GM12878 (cell line): ENCODE measurements around the gene GAB3. TPM values are rescaled to one million over a fixed set of nuclear protein-coding genes. Genes with fewer than 3 reads are reported as not detected.

Source experiments
- ATAC-seq: fragments of 200-7000 bp; cut with Tn5 transposase; 3 replicates; pipeline ENCODE4 v1.9.1; 2020; ENCODE audit warnings: mild to moderate bottlenecking, moderate library complexity
- BruUV-seq: library from RNA; stranded (reverse); fragments of 400-500 nt; replicated peaks from 2 replicates; lab custom pipeline; 2021; lab: Mats Ljungman, UMichigan
- CTCF ChIA-PET: fragments of 300-600 bp; sonication (Branson Sonifier 250); formaldehyde crosslinking; extraction: SDS; loops from one replicate; lab custom pipeline; 2021; ENCODE audit warnings: inconsistent platforms; lab: Yijun Ruan, JAX
- POLR2A ChIA-PET: fragments of 350-600 bp; formaldehyde crosslinking; extraction: SDS; loops from one replicate; lab custom pipeline; 2021; ENCODE audit warnings: inconsistent platforms; lab: Charles Lee
- RAD21 ChIA-PET: fragments of 300-600 bp; sonication (Branson Sonifier 250); formaldehyde crosslinking; loops from one replicate; lab custom pipeline; 2023; ENCODE audit warnings: antibody characterized with exemption; ENCODE audit not compliant: unreplicated experiment; lab: Charles Lee
- SMC1A ChIA-PET: fragments of 300-600 bp; sonication (Branson Sonifier 250); formaldehyde crosslinking; loops from one replicate; lab custom pipeline; 2023; ENCODE audit not compliant: unreplicated experiment, uncharacterized antibody; lab: Charles Lee
- DNase-seq: peaks from one replicate; pipeline ENCODE4 v3.0.0-alpha.2; 2011; ENCODE audit warnings: low read depth, low spot score
- FAIRE-seq: peaks from 3 replicates; lab custom pipeline; 2011; peaks lifted over from hg19 to GRCh38; lab: Jason Lieb, UNC
- H2AFZ ChIP-seq: 2 replicates; pipeline ENCODE4 v1.6.0; 2011; ENCODE audit warnings: low read depth, low read length, control low read depth; ENCODE audit not compliant: control insufficient read depth
- H3K27ac ChIP-seq: 2 replicates; pipeline ENCODE4 v1.5.1; 2011; ENCODE audit warnings: control low read depth; ENCODE audit not compliant: control insufficient read depth, insufficient read depth
- H3K27me3 ChIP-seq, 2 experiments: replicated peaks in 1 of 2; 2 replicates each; pipeline versions ENCODE4 v1.6.0 to v1.6.1; 2011; ENCODE audit warnings: low read length in 1 of 2; ENCODE audit not compliant: control insufficient read depth in 2 of 2, insufficient read depth in 2 of 2
- H3K36me3 ChIP-seq, 2 experiments: 2 replicates each; pipeline ENCODE4 v1.5.1; 2011; ENCODE audit warnings: low read length in 1 of 2; ENCODE audit not compliant: control insufficient read depth in 2 of 2, insufficient read depth in 2 of 2
- H3K4me1 ChIP-seq: 2 replicates; pipeline ENCODE4 v1.6.1; 2011; ENCODE audit warnings: mild to moderate bottlenecking, low read length, moderate library complexity, mixed read lengths; ENCODE audit not compliant: control insufficient read depth, insufficient read depth
- H3K4me2 ChIP-seq: 2 replicates; pipeline ENCODE4 v1.6.0; 2011; ENCODE audit warnings: control low read depth; ENCODE audit not compliant: control insufficient read depth, insufficient read depth
- H3K4me3 ChIP-seq: fragments of 200-600 bp; sonication (generic); 2 replicates; pipeline ENCODE4 v1.5.1; 2016
- H3K79me2 ChIP-seq: 2 replicates; pipeline ENCODE4 v1.6.0; 2011; ENCODE audit warnings: low read length; ENCODE audit not compliant: control insufficient read depth, insufficient read depth
- H3K9ac ChIP-seq: 2 replicates; pipeline ENCODE4 v1.8.0; 2011; ENCODE audit warnings: low read length, control low read depth, mixed read lengths; ENCODE audit not compliant: control insufficient read depth, insufficient read depth
- H3K9me3 ChIP-seq: replicated peaks from 3 replicates; pipeline ENCODE4 v1.5.1; 2011; ENCODE audit warnings: mild to moderate bottlenecking, low read length; ENCODE audit not compliant: control insufficient read depth, insufficient read depth
- H4K20me1 ChIP-seq: 2 replicates; pipeline ENCODE4 v1.6.0; 2011; ENCODE audit not compliant: control insufficient read depth, insufficient read depth
- BACH1 ChIP-seq: fragments of 450-650 bp; IDR thresholded peaks from 2 replicates; pipeline ENCODE4 v1.6.1; 2017; ENCODE audit warnings: mild to moderate bottlenecking, borderline replicate concordance
- EED ChIP-seq: sonication (generic); IDR thresholded peaks from 2 replicates; pipeline ENCODE4 v1.6.1; 2016; ENCODE audit warnings: antibody characterized with exemption, low read depth
- ETV6 ChIP-seq, 2 experiments: fragments of 450-650 bp in 1 of 2; IDR thresholded peaks in 1 of 2; conservative IDR thresholded peaks in 1 of 2; 2 replicates each; pipeline ENCODE4 v1.6.1; 2014; ENCODE audit warnings: antibody characterized with exemption in 1 of 2, borderline replicate concordance in 1 of 2, low read depth in 1 of 2, mild to moderate bottlenecking in 1 of 2, moderate library complexity in 1 of 2
- GATAD2B ChIP-seq: fragments of 450-650 bp; conservative IDR thresholded peaks from 2 replicates; pipeline ENCODE4 v1.6.1; 2017; ENCODE audit warnings: low read depth, mild to moderate bottlenecking, moderate library complexity
- IRF4 ChIP-seq: IDR thresholded peaks from 2 replicates; pipeline ENCODE4 v1.6.1; 2011; ENCODE audit warnings: low read depth, low read length
- MEF2A ChIP-seq: IDR thresholded peaks from 2 replicates; pipeline ENCODE4 v1.6.1; 2011; ENCODE audit warnings: low read depth, mild to moderate bottlenecking, low read length, moderate library complexity; ENCODE audit not compliant: insufficient read depth
- NR2F1 ChIP-seq: fragments of 450-650 bp; conservative IDR thresholded peaks from 2 replicates; pipeline ENCODE4 v1.6.1; 2017; ENCODE audit warnings: mild to moderate bottlenecking
- WGBS: methylation state at CpG from one replicate; pipeline ENCODE4 v1.1.6; 2016; ENCODE audit warnings: low lambda C conversion rate; ENCODE audit not compliant: insufficient replicate concordance, insufficient coverage; ENCODE audit errors: missing lambda C conversion rate; 5-methylcytosine and 5-hydroxymethylcytosine counted together
- in situ Hi-C: fragments of 300-500 bp; cut with MboI; formaldehyde crosslinking; loops from 9 replicates; pipeline ENCODE4 v1.14.3; 2018; ENCODE audit warnings: mixed read lengths
- intact Hi-C: fragments of 100-400 bp; cut with micrococcal nuclease; formaldehyde crosslinking; loops from one replicate; pipeline ENCODE4 v1.14.2; 2022; ENCODE audit not compliant: unreplicated experiment
- polyA plus RNA-seq, 11 experiments: library from polyadenylated mRNA; depleted of rRNA in 4 of 11; unstranded in 6 of 11; stranded (reverse) in 5 of 11; fragments of >200 nt; fragmentation: Nextera tagmentation in 4 of 11; fragmentation: Illumina TruSeq in 1 of 11; extraction: Ambion mirVana in 4 of 11; extraction: Trizol in 1 of 11; gene quantifications; 1 replicate in 1 of 11; 2 replicates in 10 of 11; pipeline versions ENCODE4 v1.2.1 to v1.2.3, GENCODE V29; 2011 to 2016; ENCODE audit warnings: inconsistent platforms in 2 of 11, missing spikeins in 2 of 11, low read depth in 1 of 11
- total RNA-seq, 4 experiments: library from RNA; depleted of rRNA in 3 of 4; stranded (reverse); fragments of >200 nt in 3 of 4; fragmentation: Illumina TruSeq in 1 of 4; extraction: Trizol in 1 of 4; gene quantifications; 2 replicates each; pipeline versions ENCODE4 v1.2.1 to v1.2.3, GENCODE V29; 2013 to 2021
- TF ChIP-seq, protein P1 (sequence below): IDR thresholded peaks from 2 replicates; pipeline ENCODE4 v1.6.1; 2012; ENCODE audit warnings: low read depth, low read length, improper control_type of control experiment
- TF ChIP-seq, protein P2 (sequence below): fragments of 450-650 bp; formaldehyde crosslinking; IDR thresholded peaks from 2 replicates; pipeline ENCODE4 v1.5.0; 2022; ENCODE audit warnings: mild to moderate bottlenecking, missing genetic modification characterization

Gene GAB3
- total and polyA plus RNA-seq, 10 of the 15 experiments (the other 5 are each of a cell fraction or from before 2014, with no cell fraction given): 0.10 to 2.0 (median 0.85) TPM

DNA sequence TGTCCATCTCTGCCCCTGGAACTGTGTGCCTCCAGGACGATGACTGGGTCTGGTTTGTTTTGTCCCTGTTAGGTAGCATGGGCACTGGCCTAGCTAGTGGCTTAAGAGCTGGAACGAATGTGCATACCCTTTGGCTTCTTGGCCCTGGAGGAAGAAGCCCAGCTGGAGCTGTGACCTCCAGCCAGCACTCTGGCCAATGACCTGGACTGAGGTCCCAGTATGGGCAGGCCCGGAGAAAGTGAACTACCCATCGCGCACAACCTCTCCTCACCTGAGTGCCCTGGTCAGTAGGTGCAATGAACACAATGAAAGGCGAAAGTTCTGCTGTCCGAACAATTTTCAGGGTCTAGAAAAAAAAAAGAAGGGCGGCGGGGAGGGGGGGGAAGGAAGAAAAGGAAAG lies 30.1 kb upstream of the GAB3 start:
- H3K27ac ChIP-seq: no peak overlapping the region
- ChIA-PET CTCF (no interaction called here), SMC1A (interaction anchor here (0.7 kb wide), 1 partner anchor 173 kb away, joined by 3 read pairs; no protein-coding TSS in a partner anchor), RAD21 (no interaction called here), POLR2A (no interaction called here)
- BruUV-seq: no TSS peak
- peaks cover under 1 to 4% of the 10 kb centered on the region in 2 experiments; a peak in 3 of 4 replicates for H3K36me3 ChIP-seq
- H4K20me1 ChIP-seq: no peaks in the 10 kb centered on the region
- FAIRE-seq (no peak), DNase-seq (no peak), ATAC-seq (no peak)
- H3K9ac ChIP-seq: no peak overlapping the region
- H2AFZ ChIP-seq: no peak overlapping the region
- no peak overlapping the region for H3K4me2 ChIP-seq
- H3K9me3 ChIP-seq: no peaks in the 10 kb centered on the region
- intact Hi-C loops (no loop called here), in situ Hi-C loops (no loop called here)
- H3K27me3 ChIP-seq: no peaks in the 10 kb centered on the region
- no peak overlapping the region for H3K4me3 ChIP-seq
- no peaks in the 10 kb centered on the region for H3K79me2 ChIP-seq
- H3K4me1 ChIP-seq: no peaks in the 10 kb centered on the region; the same call in 1 of the 2 replicates
- 62% methylated on average over 9 of the region's 9 CpGs for WGBS
- no peak for TF ChIP-seq NR2F1
- TF ChIP-seq ETV6 (conservative IDR thresholded peaks at IDR 0.05 in 1 of 2, IDR thresholded peaks at IDR 0.05 in 1 of 2; ENCODE audit: borderline replicate concordance in 1 of 2, low read depth in 1 of 2): no peak
- TF ChIP-seq, protein P1, sequence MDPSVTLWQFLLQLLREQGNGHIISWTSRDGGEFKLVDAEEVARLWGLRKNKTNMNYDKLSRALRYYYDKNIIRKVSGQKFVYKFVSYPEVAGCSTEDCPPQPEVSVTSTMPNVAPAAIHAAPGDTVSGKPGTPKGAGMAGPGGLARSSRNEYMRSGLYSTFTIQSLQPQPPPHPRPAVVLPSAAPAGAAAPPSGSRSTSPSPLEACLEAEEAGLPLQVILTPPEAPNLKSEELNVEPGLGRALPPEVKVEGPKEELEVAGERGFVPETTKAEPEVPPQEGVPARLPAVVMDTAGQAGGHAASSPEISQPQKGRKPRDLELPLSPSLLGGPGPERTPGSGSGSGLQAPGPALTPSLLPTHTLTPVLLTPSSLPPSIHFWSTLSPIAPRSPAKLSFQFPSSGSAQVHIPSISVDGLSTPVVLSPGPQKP: no peak
- no peak for TF ChIP-seq GATAD2B
- TF ChIP-seq MEF2A: no peak

DNA sequence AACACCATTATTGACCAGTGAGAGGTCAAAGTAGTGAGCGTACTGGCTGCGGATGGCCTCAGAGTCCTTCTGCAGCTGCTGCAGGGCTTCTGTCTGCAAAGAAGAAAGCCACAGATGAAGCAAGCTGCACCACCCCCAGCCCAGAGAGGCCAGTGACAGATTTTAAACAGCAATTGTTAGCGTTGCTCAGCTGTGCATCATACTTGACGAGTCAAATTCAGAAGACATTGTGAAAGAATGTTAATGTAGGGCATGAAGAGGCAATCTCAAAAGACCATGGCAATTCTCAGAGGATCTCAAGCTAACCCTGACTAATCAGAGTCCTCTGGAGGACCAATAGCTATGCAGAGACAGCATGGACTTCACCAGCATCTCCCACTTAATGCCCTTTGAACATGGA lies 28.4 kb upstream of the GAB3 start:
- no peaks in the 10 kb centered on the region; the same call in 2 of the 3 replicates for H3K9me3 ChIP-seq
- peaks cover 4 to 8% of the 10 kb centered on the region in 2 experiments; a peak in 3 of 4 replicates for H3K36me3 ChIP-seq
- H3K9ac ChIP-seq: no peak overlapping the region
- in situ Hi-C loops: no loop called here
- no peak overlapping the region for H3K27ac ChIP-seq
- ATAC-seq (no peak), FAIRE-seq (no peak), DNase-seq (no peak)
- no peak overlapping the region for H3K4me3 ChIP-seq
- CTCF ChIA-PET: interaction anchor here (0.6 kb wide), 1 partner anchor 506 kb away, joined by 4 read pairs; no protein-coding TSS in a partner anchor
- no peaks in the 10 kb centered on the region; the same call in 1 of the 2 replicates for H3K4me1 ChIP-seq
- H3K4me2 ChIP-seq: no peak overlapping the region
- H3K79me2 ChIP-seq: no peaks in the 10 kb centered on the region
- RAD21 ChIA-PET: no interaction called here
- H3K27me3 ChIP-seq: no peaks in the 10 kb centered on the region
- intact Hi-C loops: no loop called here
- no peaks in the 10 kb centered on the region for H4K20me1 ChIP-seq
- SMC1A ChIA-PET: interaction anchor here (1.3 kb wide), 1 partner anchor 30 kb away, joined by 3 read pairs; no protein-coding TSS in a partner anchor
- WGBS: 58% methylated on average over 4 of the region's 4 CpGs
- H2AFZ ChIP-seq: no peak overlapping the region
- POLR2A ChIA-PET: no interaction called here
- no TSS peak for BruUV-seq
- TF ChIP-seq, protein P2, sequence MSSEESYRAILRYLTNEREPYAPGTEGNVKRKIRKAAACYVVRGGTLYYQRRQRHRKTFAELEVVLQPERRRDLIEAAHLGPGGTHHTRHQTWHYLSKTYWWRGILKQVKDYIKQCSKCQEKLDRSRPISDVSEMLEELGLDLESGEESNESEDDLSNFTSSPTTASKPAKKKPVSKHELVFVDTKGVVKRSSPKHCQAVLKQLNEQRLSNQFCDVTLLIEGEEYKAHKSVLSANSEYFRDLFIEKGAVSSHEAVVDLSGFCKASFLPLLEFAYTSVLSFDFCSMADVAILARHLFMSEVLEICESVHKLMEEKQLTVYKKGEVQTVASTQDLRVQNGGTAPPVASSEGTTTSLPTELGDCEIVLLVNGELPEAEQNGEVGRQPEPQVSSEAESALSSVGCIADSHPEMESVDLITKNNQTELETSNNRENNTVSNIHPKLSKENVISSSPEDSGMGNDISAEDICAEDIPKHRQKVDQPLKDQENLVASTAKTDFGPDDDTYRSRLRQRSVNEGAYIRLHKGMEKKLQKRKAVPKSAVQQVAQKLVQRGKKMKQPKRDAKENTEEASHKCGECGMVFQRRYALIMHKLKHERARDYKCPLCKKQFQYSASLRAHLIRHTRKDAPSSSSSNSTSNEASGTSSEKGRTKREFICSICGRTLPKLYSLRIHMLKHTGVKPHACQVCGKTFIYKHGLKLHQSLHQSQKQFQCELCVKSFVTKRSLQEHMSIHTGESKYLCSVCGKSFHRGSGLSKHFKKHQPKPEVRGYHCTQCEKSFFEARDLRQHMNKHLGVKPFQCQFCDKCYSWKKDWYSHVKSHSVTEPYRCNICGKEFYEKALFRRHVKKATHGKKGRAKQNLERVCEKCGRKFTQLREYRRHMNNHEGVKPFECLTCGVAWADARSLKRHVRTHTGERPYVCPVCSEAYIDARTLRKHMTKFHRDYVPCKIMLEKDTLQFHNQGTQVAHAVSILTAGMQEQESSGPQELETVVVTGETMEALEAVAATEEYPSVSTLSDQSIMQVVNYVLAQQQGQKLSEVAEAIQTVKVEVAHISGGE (CRISPR knock-in tag): no peak
- no peak for TF ChIP-seq EED
- TF ChIP-seq IRF4: no peak
- TF ChIP-seq BACH1: no peak
